Inflammatory macrophage (primary cell): ENCODE results near the gene UPK3A.
"Not testable (repeated sequence)": the region's sequence is repeated elsewhere in the genome, so short reads cannot be mapped to it uniquely, and the experiment has no call there.

Experiments
- DNase-seq, 2 donors: peaks; one replicate each; pipeline ENCODE4 v3.0.0-alpha.2; 2020 to 2022

Gene UPK3A

GRCh38 chr22:45257941-45258340 is 26.8 kb upstream of the UPK3A start:
- DNase-seq = not testable (repeated sequence)

GRCh38 chr22:45259754-45260394 is 24.9 kb upstream of the UPK3A start:
- DNase-seq = no peak

GRCh38 chr22:45260395-45260759 is 24.4 kb upstream of the UPK3A start:
- not testable (repeated sequence) for DNase-seq

- DNase-seq = no peak
Measured at GRCh38 chr22:45261407-45262088, 23.2 kb upstream of the UPK3A start.

GRCh38 chr22:45262195-45262930 is 22.4 kb upstream of the UPK3A start:
- peak; percentile 67 to 83 for DNase-seq

GRCh38 chr22:45262931-45263462 is 21.8 kb upstream of the UPK3A start:
- no peak for DNase-seq

- DNase-seq = peak; percentile 83 to 88
Measured at GRCh38 chr22:45263463-45264269, 21.1 kb upstream of the UPK3A start.

- DNase-seq = no peak
Measured at GRCh38 chr22:45265535-45265934, 19.2 kb upstream of the UPK3A start.

- DNase-seq = peak; percentile 12 to 40
Measured at GRCh38 chr22:45268167-45268957, 16.4 kb upstream of the UPK3A start.

- DNase-seq = peak; percentile 73 to 80
Measured at GRCh38 chr22:45268958-45269844, 15.5 kb upstream of the UPK3A start.

GRCh38 chr22:45270095-45271020 is 14.4 kb upstream of the UPK3A start:
- DNase-seq = peak; percentile 54 to 70

- peak; percentile 72 to 77 for DNase-seq
Measured at GRCh38 chr22:45271667-45272201, 13.0 kb upstream of the UPK3A start.

GRCh38 chr22:45272498-45272897 is 12.3 kb upstream of the UPK3A start:
- DNase-seq = no peak

- DNase-seq = no peak
Measured at GRCh38 chr22:45273452-45274075, 11.2 kb upstream of the UPK3A start.

- DNase-seq = no peak
Measured at GRCh38 chr22:45276507-45277105, 8.1 kb upstream of the UPK3A start.

GRCh38 chr22:45277720-45278119 is 7.0 kb upstream of the UPK3A start:
- DNase-seq = not testable (repeated sequence)

- no peak for DNase-seq
Measured at GRCh38 chr22:45278125-45278524, 6.6 kb upstream of the UPK3A start.

- no peak for DNase-seq
Measured at GRCh38 chr22:45280587-45280980, 4.2 kb upstream of the UPK3A start.
